Muscle of arm (tissue), 12 donors: Measurements from ENCODE around the gene AQP2. TPM values are rescaled to one million over a fixed set of nuclear protein-coding genes. Genes with fewer than 3 reads are reported as not detected.

Experiments
- DNase-seq: peaks from one replicate; pipeline ENCODE4 v3.0.0-alpha.2; 2013
- polyA plus RNA-seq, 12 donors: library from polyadenylated mRNA; unstranded; fragments of 120-200 nt; gene quantifications; one replicate each; pipeline ENCODE4 v1.2.1, GENCODE V29; 2013; ENCODE audit not compliant: insufficient read length in 12 of 12

The AQP2 gene
- polyA plus RNA-seq, 12 donors = 0.05 to 0.40 (median 0.16) TPM; not detected in 7

DNA sequence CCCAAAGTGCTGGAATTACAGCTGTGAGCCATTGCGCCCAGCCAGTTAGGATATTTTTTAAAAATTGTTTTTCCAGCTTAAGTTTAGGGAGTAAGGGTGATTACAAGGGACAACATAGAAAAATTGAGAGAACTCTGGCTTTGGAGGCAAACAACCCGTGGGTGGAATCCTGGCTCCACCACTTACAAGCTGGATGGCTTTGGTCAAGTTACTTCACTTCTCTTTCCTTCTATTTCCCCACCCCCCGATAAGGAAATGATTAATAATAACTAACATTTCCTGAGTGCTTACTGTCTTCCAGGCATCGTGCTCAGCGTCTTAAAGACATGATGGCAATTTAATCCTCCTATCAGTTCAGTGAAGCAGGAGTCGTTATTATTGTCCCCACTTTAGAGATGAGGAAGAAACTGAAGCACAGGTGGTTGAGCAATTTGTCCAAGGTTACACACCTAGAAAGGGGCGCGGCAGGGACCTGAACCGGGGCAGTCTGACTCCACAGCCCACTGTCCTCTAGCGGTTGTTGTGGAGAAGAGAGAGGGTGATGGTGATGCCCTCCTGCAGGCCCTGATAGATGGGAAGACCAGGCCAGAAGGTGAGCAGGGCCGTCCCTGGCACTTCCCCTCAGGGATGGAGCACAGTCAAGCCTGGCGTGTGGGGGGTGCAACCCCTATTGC lies 30.2 kb upstream of the AQP2 start:
- no peak for DNase-seq

DNA sequence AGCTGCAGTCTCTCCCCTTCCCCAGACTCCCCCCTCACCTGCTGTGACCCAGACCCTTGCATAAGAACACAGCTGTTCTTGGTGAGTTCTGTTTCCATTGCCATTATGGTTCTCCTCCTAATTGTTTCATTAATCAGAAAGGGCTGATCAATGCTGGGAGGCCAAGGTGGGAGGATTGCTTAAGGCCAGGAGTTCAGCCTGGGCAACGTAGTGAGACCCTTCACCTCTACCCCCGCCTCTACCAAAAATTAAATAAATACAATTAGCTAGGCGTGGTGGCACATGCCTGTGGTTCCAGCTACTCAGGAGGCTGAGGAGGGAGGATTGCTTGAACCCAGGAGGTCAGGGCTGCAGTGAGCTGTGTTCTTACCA lies 29.6 kb upstream of the AQP2 start:
- no peak for DNase-seq

DNA sequence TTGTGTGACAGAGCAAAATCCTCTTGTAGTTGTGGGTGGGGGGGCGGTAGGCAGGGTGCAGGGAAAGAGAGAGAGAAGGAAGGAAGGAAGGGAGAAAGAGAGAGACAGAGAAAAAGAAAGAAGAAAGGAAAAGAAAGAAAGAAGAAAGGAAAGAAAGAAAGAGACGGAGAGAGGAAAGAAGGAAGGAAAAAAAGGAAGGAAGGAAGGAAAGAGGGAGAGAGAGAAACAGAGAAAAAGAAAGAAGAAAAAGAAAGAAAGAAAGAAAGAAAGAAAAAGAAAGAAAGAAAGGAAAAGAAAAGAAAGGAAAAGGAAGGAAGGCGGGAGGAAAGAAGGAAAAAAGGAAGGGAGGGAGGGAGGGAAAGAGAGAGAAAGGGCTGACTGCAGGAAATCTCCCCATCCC lies 29.2 kb upstream of the AQP2 start:
- no peak for DNase-seq

DNA sequence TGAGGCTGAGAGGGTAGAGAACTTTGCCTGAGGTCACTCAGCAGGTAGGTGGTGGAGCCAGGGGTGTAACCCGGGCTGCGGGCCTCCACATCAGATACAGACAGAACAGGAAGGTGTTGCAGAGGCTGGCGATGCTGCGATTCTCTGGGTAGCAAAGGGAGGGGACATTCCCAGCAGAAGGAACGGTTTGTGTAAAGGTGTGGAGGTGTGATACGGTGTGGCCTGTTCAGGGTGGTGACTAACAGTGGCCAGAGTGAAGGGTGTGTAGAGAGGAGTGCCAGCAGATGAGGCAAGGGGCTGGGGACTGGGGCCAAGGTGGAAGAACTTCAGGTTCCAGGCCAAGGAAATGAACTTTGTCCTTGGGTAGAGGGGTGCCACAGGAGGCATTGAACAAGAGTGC lies 28.6 kb upstream of the AQP2 start:
- DNase-seq = no peak

DNA sequence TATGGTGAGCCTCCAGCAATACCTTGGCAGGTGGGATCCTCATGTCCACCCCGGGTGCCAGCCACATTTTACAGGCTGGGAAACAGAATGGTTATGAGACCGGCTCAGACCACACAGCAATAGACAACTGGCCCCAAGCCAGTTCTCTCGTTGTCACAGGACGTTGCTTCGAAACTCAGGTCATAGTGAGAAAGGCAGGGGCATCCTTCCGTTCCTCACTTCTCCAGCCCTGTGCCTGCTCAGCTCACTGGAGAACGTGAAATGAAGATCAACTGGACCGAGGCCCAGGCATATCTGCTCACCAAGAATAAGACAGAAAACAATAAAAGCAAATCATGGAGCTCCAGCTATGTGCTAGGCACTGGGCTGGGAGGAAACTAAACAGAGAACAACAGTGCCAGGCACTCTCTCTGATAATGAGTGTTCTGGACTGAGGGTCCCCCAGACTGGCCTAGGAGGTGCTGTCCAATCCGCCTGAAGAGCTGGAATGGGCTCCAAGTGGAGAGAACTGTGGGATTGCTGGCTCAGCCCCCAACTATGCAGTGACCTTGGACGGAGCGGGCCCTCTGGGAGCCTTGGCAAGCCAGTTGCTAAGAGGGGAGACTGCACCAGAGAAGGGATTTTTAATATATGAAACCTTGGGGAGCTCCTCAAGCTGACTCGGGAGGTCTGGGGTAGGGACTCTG lies 28.0 kb upstream of the AQP2 start:
- no peak for DNase-seq

DNA sequence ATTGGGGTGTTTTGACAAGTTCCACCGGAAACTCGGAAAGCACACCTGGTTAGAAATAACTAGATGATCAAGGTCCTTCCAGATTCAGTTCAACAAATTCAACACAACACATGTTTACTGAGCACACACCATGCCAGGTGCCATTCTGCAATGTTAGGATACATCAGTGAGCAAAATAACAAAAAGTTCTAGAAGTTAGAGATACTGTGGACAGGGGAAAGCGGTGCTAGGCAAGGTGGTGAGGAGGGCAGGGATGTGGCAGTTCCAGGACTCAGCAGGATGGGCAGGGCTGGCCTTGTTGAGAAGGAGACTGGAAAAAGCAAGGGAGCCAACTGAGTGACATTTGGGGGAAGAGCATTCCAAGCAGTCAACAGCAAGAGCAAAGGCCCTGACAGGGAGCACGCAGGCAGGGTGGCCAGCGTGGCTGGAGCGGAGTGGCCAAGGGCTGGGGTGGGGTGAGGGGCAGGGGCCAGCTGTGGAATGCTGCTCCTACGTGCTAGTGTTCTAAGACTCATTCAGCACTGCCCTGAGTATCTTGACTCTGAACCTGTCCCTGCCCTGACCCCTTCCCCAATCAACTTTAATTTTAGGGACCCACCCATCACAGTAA lies 27.4 kb upstream of the AQP2 start:
- no peak for DNase-seq

DNA sequence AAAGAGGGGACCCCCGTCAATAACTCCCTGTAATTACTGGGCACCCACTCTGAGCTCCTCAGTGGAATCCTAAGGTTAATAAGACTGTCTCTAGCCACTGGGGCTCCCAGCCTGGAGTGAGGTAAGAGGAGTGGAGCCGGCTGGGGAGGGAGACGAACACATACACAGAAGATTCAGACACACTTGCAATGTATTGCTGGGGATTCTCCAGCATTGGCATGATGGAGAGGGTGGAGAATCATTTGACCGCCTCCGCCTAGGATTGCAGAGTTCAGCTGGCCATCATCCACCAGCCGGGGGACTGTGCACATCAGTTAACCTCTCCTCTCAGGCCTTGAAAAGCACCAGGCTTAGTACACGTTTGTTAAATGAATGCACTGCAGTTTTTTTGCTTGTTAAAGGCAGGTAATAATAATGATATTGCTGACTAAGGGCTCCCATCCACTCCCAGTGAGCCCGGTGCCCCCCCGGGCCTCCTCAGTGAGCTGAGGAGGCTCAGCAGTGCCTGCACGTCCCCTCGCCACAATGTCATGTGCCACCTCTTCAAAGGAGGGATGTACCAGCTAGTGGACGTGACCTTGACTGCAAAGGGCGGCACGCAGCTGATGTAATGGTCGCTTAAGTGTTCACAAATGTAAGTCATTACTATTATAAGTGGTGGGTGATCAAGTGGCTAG lies 26.5 kb upstream of the AQP2 start:
- no peak for DNase-seq

DNA sequence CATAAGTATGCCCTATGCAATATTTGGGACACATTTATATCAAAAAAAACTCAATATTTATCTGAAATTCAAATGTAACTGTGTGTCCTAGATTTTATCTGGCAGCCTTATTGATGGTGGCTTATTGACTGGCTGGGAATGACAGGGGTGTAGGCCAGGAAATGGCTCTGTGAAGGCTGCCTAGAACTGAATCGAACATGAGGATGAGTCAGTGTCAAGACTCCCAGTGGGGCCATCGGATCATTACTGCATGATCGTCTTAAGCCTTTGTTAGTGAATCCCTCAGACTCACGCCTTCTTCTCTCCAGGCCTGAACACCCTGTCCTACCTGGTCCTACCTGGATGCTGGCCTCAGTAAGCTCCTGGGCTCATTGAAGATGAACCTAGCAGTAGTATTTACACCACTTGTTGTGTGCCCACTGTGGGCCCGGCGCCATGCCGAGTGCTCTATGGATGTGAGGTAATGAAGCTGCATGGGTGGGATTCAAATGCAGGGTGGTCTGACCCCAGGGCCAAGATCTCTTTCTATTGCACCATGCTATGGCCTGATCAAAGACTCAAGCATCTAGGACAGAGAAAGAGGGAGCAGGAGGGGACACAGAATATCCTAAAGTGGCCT lies 25.8 kb upstream of the AQP2 start:
- no peak for DNase-seq

DNA sequence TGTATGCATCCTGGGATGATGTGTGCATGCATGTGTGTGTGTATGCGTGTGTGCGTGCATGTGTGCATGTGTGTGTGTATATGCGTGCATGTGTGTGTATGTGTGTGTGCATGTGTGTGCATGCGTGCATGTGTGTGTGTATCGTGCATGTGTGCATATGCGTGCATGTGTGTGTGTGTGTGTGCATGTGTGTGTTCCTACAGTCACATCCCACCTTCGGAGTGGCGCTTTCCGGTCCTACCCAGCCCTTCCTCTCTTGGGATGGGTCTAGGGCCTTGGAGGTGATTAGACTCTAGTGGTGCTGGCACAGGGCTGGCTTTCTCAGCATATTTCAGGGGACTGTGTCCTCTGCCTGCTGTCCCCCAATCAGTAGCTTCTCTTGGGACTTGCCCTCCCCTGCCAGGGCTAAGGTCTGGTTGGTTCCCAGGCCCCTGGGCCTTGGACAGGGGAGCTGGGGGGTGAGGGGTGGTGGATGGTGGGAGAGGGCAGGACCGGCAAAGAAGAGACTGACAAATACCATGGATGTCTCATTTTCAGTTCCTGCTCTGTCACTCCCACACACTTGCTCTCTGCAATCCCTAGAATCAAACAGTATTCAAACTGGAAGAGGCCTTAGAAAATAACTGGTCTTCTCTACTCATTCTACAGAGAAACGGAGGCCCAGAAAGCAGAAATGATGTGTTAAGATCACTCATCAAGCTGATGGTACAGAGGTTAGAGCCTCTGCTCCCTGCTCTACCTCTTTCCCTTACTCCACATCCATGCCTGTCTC lies 24.9 kb upstream of the AQP2 start:
- no peak for DNase-seq

DNA sequence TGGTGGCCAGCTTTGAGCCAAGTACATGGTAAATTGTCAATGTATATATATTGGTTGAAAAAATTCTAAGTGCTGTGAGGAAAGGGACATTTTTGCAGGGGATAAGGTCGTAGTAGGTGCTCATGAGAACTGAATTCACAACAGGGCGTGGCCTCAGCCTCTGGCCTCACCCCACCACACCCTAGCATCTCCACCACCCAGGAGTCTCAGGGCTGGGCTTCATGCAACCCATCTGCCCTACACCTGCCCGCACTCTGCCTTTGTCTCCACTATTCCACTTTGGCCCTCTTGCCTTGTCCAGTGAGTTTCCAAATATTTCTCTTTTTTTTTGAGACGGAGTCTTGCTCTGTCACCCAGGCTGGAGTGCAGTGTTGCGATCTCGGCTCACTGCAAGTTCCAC lies 22.1 kb upstream of the AQP2 start:
- DNase-seq = no peak

DNA sequence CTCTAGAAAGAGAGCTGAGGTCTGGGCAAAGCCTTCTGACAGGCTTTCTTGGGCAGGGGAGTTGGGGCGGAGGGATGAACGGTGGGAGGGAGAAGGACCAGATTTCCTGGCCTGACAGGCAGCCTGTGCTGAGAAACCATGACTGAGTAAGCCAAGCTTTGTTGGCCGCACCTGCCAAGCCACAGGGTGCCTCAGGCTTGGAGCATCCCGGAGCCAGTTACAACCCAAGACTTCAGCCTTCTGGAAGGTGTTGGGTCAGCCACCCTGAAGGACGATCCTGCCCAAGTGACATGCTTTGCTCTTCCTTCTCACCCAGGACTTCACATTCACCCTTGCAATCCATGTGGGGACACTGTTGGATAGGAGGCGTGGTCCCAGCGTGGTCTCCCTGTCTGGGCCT lies 21.0 kb upstream of the AQP2 start:
- no peak for DNase-seq

DNA sequence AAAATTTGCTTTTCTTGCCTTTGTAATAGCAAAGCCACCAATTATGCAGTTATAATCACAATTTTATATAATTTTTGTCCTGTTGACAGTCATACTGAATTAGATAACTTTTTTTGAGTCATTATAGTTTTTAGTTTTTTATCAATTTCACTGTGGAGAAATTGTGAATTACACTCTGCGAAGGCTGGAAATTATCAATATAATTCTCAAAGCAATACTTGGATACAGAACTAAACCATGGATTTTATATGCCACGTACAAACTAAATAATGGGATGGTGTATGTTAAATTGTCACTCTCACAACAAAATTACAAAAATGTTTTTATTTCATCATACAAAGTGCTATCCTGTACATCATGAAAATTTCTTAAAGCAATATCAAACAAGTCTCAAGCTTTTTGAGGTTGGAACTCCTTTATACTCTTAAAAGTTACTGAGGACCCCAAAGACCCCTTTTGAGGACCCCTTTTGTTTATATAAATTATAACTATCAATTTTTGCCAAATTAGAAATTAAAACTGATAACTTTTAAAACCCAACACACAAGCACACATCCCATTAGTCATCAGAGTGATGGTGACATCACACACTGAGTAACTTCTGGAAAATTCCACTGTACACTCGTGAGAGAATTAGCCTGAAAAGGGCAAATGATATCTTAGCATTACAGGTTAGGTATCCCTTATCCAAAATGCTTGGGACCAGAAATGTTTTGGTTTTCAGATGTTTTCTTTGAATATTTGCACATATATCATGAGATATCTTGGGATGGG lies 19.8 kb upstream of the AQP2 start:
- DNase-seq = no peak

DNA sequence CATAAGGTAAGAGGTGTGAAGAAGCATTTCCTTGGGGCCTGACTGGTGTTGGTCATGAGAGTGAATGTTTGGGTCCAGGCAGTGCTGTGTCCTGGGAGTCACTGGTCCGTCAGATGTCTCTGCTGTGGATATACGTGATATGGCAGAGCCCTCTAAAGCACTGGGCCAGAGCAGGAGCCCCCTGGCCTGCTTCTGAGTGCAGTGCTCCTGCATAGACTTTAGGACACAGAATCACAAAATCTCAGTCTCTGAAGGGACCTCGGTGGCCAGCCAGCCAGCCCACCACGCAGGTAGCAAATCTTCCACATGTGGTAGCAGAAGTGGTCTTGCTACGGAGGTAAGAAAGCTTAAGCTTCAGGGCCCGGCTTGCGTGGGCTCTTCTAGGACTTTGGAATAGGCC lies 18.5 kb upstream of the AQP2 start:
- DNase-seq = no peak

DNA sequence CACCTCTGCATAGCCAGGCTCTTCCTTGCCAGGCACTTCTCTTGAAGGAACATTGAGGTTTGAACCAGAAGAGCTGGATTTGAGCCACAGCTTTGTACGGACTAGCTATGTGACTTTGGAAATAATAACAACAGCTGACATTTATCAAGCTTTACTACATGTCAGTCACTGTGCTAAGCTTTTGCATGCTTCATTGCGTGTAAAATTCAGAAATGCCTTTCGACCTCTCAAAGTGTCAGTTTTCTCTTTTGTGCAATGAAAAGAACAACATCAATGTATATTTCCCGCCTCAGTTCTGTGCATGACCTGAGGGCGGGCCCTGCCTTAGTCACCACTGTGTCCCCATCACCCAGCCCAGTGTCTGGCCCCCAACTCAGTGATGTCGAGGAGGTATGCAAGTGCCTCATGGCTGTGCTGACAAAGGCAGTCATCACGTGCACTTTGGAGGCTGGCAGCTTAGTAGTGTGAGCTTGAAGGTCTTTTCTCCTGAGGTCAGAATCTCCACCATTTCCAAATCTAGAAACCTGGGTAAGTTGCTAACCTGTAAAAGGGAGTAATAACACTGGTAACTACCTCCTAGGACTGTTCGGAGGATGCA lies 17.9 kb upstream of the AQP2 start:
- no peak for DNase-seq

DNA sequence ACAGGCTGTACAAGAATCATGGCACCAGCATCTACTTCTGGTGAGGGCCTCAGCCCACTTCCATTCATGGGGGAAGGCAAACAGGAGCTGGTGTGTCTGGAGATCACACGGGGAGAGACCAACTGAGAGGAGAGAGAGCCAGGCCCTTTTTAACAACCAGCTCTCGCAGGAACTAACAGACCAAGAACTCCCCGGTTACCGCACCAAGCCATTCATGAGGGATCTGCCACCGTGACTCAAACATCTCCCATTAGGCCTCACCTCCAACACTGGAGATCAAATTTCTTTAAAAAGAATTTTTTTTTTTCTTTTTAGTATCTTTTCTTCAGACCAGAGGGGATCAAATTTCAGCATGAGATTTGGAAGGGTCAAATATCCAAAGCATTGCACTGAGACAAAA lies 16.7 kb upstream of the AQP2 start:
- DNase-seq = no peak

DNA sequence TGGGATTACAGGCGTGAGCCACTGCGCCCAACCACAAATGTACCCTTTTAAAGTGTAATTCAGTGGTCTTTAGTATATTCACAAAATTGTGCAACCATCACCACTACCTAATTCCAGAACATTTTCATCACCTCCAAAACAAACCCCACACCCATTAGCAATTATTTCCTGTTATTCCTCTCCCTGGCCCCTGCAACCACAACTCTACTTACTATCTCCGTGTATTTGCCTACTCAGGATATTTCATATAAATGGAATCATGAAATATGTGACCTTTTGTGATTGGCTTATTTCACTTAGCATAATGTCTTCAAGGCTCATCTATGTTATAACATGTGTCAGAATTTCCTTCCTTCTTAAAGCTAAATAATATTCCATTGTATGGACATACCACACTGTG lies 16.0 kb upstream of the AQP2 start:
- DNase-seq = no peak

DNA sequence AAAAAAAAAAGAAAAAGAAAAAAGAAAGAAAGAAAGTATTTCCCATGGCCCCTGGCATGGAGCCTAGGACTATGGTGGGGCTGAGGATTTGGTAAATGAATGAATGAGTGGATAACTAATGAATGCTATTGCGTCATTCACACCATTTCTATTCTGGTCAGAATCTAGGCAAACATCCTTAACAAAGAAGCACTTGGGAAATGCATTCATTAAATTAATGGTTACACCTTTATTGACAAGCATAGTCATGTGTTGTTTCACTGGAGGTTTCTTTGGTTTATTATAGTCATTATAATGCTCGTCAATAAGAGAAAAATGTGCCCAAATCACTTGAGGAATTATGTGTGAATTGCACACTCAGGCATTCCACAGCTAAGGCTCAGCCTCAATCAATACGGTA lies 13.6 kb upstream of the AQP2 start:
- no peak for DNase-seq

DNA sequence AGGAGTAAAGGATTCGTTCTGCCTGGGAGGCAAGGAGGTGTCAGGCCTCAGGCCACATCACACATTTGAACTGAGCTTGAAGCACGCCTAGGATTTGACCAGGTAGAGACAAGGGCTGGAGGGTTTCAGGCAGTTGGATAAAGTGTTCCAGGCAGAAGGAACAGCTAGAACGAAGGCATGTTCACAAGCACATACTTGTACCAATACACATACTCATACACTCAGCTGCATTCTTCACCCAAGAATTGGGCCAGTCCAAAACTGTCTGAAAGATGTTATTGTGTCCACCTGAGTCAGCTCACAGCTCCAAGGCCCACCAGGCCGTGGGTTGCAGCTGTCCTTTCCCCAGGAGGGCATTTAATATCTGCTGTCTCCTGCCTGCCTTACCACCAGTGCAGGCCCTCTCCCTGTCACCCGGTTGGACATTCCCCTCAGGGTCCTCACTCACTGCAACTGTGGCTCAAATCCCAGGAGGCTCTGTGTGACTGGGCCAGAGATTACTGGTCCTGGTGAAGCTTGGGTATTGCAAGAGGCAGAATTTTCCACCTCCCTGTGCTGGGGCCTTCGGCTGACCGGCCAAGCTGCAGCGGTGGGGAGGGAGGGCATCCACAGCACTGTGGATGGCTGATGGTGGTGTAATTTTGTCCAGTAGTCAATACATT lies 12.8 kb upstream of the AQP2 start:
- DNase-seq = no peak

DNA sequence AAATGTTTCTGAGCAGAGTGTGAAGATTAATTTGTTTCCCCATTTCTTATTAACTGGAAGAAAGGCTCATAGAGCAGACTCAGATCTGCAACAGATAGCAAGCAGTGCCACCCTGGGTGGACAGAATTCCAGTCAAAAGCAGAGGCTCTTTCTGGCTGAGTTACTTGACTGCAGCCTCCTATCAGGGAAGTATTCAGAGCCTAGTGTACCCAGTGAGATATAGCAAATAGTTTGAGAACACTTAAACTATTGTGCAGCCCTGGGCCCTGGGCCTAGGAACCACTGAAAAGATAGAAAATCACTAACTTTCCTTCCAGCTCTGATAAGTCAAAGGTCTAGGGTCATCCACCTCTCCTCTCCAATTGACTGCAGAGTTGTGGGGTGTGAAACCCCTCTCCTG lies 11.2 kb upstream of the AQP2 start:
- no peak for DNase-seq

DNA sequence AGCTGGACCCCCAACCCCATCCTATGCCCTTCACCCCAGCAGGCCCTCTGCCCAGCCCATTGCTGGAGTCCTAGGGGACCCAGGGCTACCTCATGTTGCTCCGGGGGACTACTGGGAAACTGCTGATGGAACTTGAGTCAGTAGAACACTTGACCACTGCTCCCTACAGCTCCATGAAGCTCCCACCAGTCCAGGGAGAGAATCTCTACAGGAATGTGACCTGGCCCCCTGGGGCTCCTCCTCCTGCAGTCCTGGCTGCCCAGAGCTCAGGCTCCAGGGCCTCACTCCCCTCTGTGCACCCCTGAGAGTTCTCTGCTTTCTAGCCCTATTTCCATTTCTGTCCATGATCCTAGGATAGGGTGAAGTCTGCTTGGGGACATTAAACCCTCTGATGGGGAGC lies 10.8 kb upstream of the AQP2 start:
- DNase-seq = no peak
